K562 (cell line): ENCODE data around the gene MRPL2. TPM values are rescaled to one million over a fixed set of nuclear protein-coding genes. Genes with fewer than 3 reads are reported as not detected.

Experiments
- CBX3 ChIP-seq, 2 experiments: IDR thresholded peaks; 1 replicate in 1 of 2; 2 replicates in 1 of 2; pipeline ENCODE4 v1.6.1; 2012; ENCODE audit warnings: inconsistent platforms in 2 of 2, low read length in 2 of 2, borderline replicate concordance in 1 of 2, control low read depth in 1 of 2
- DPF2 ChIP-seq: fragments of 450-650 bp; IDR thresholded peaks from 2 replicates; pipeline ENCODE4 v1.6.1; 2016
- E2F5 ChIP-seq: sonication (generic); formaldehyde crosslinking; IDR thresholded peaks from 2 replicates; pipeline ENCODE4 v1.8.0; 2022; ENCODE audit warnings: mild to moderate bottlenecking, missing genetic modification reagents
- FOXJ2 ChIP-seq: fragments of 200-800 bp; sonication (Bioruptor generic); IDR thresholded peaks from 2 replicates; pipeline ENCODE4 v1.6.1; 2016; ENCODE audit warnings: missing genetic modification characterization, missing compliant biosample characterization
- FUS ChIP-seq: fragments of 200-400 bp; formaldehyde crosslinking; optimal IDR thresholded peaks from 2 replicates; pipeline ENCODE3; 2017; ENCODE audit warnings: low read depth, low read length
- HSF4 ChIP-seq: fragments of 250-450 bp; sonication (Bioruptor Pico); IDR thresholded peaks from 2 replicates; pipeline ENCODE4 v2.1.2; 2022; ENCODE audit warnings: mild to moderate bottlenecking, moderate library complexity, borderline replicate concordance
- MAX ChIP-seq: sonication (generic); formaldehyde crosslinking; IDR thresholded peaks from 2 replicates; pipeline ENCODE4 v1.9.0; 2022; ENCODE audit warnings: mild to moderate bottlenecking, missing genetic modification reagents
- MEIS2 ChIP-seq: fragments of 450-650 bp; IDR thresholded peaks from 2 replicates; pipeline ENCODE4 v1.6.1; 2014; ENCODE audit warnings: mild to moderate bottlenecking; ENCODE audit not compliant: partially characterized antibody
- MTA2 ChIP-seq: fragments of 450-650 bp; IDR thresholded peaks from 2 replicates; pipeline ENCODE4 v1.6.1; 2016; ENCODE audit warnings: low read depth
- MYBL2 ChIP-seq, 2 experiments: fragments of 450-650 bp in 1 of 2; sonication (generic) in 1 of 2; formaldehyde crosslinking in 1 of 2; IDR thresholded peaks; 2 replicates each; pipeline versions ENCODE4 v1.6.1 to v1.8.1; 2017 to 2022; ENCODE audit warnings: borderline replicate concordance in 1 of 2, inconsistent platforms in 1 of 2, low read depth in 1 of 2, mild to moderate bottlenecking in 1 of 2, missing genetic modification reagents in 1 of 2, moderate library complexity in 1 of 2
- NCOA1 ChIP-seq: fragments of 450-650 bp; IDR thresholded peaks from 2 replicates; pipeline ENCODE4 v1.6.1; 2016; ENCODE audit warnings: low read depth
- NFRKB ChIP-seq: fragments of 450-650 bp; IDR thresholded peaks from 2 replicates; pipeline ENCODE4 v1.6.1; 2016; ENCODE audit warnings: low read depth
- NR2C2 ChIP-seq, 2 experiments: fragments of 200-800 bp in 1 of 2; sonication (Bioruptor generic) in 1 of 2; sonication (generic) in 1 of 2; formaldehyde crosslinking in 1 of 2; IDR thresholded peaks; 2 replicates each; pipeline versions ENCODE4 v1.6.1 to v1.8.0; 2016 to 2022; ENCODE audit warnings: mild to moderate bottlenecking in 1 of 2, missing compliant biosample characterization in 1 of 2, missing genetic modification characterization in 1 of 2, missing genetic modification reagents in 1 of 2
- PATZ1 ChIP-seq: fragments of 250-450 bp; sonication (Bioruptor Pico); IDR thresholded peaks from 2 replicates; pipeline ENCODE4 v1.5.0; 2020; ENCODE audit warnings: mild to moderate bottlenecking, borderline replicate concordance
- PML ChIP-seq: IDR thresholded peaks from 2 replicates; pipeline ENCODE4 v1.6.1; 2012; ENCODE audit warnings: low read length, inconsistent platforms
- POLR3G ChIP-seq: IDR thresholded peaks from 2 replicates; pipeline ENCODE4 v1.6.1; 2011; ENCODE audit not compliant: insufficient read length, insufficient replicate concordance; ENCODE audit errors: extremely low read depth
- RHOXF2B ChIP-seq: fragments of 250-450 bp; sonication (Bioruptor Pico); conservative IDR thresholded peaks from 2 replicates; pipeline ENCODE4 v1.5.1; 2021
- SIN3B ChIP-seq: fragments of 450-650 bp; IDR thresholded peaks from 2 replicates; pipeline ENCODE4 v1.6.1; 2017; ENCODE audit warnings: low read depth, mild to moderate bottlenecking, moderate library complexity
- SIRT6 ChIP-seq: IDR thresholded peaks from one replicate; pipeline ENCODE4 v1.6.1; 2012; ENCODE audit warnings: low read depth, mild to moderate bottlenecking, control low read depth, inconsistent platforms, low read length, moderate library complexity
- ZBED1 ChIP-seq: IDR thresholded peaks from 2 replicates; pipeline ENCODE4 v1.6.1; 2014
- ZBTB26 ChIP-seq: fragments of 450-650 bp; formaldehyde crosslinking; IDR thresholded peaks from 2 replicates; pipeline ENCODE4 v1.4.0; 2022; ENCODE audit warnings: missing genetic modification characterization
- ZNF175 ChIP-seq: fragments of 200-800 bp; sonication (Bioruptor generic); IDR thresholded peaks from 2 replicates; pipeline ENCODE4 v1.6.1; 2016; ENCODE audit warnings: low read depth, mild to moderate bottlenecking, missing genetic modification characterization, missing compliant biosample characterization
- ZNF253 ChIP-seq: fragments of 250-450 bp; sonication (Bioruptor Pico); conservative IDR thresholded peaks from 2 replicates; pipeline ENCODE4 v1.6.1; 2021; ENCODE audit warnings: mild to moderate bottlenecking
- ZNF586 ChIP-seq: fragments of 450-650 bp; formaldehyde crosslinking; conservative IDR thresholded peaks from 2 replicates; pipeline ENCODE4 v1.4.0; 2020; ENCODE audit warnings: mild to moderate bottlenecking, moderate library complexity
- ZNF778 ChIP-seq: fragments of 450-650 bp; formaldehyde crosslinking; IDR thresholded peaks from 2 replicates; pipeline ENCODE4 v1.4.0; 2020; ENCODE audit warnings: mild to moderate bottlenecking, moderate library complexity
- polyA plus RNA-seq, 8 experiments: library from polyadenylated mRNA; depleted of rRNA in 4 of 8; stranded (reverse) in 5 of 8; unstranded in 3 of 8; fragments of >200 nt; fragmentation: Nextera tagmentation in 2 of 8; fragmentation: Illumina TruSeq in 1 of 8; extraction: Ambion mirVana in 2 of 8; extraction: Trizol in 1 of 8; gene quantifications; 2 replicates each; pipeline versions ENCODE4 v1.2.1 to v1.2.3, GENCODE V29; 2011 to 2014; ENCODE audit warnings: inconsistent platforms in 1 of 8, missing spikeins in 1 of 8
- total RNA-seq, 7 experiments: library from RNA; depleted of rRNA in 6 of 7; stranded (reverse); fragments of >200 nt in 6 of 7; fragmentation: Illumina TruSeq in 2 of 7; extraction: Trizol in 2 of 7; gene quantifications; 2 replicates each; pipeline versions ENCODE4 v1.2.1 to v1.2.3, GENCODE V29; 2011 to 2021; ENCODE audit warnings: low replicate concordance in 1 of 7

Gene MRPL2
- total and polyA plus RNA-seq, 9 of the 15 experiments (the other 6 are each of a cell fraction or from before 2014, with no cell fraction given): 63.1 to 262 (median 121) TPM

- TF ChIP-seq ZBTB26 (CRISPR knock-in tag) (no peak), DPF2 (peak; percentile 16; the same call in 1 of the 2 replicates), E2F5 (CRISPR knock-in tag) (no peak), MAX (no peak), MEIS2 (peak; percentile 62), POLR3G (no peak), MYBL2 (IDR thresholded peaks at IDR 0.05; ENCODE audit: low read depth) (no peak), MYBL2 (CRISPR knock-in tag; IDR thresholded peaks at IDR 0.05; ENCODE audit: borderline replicate concordance) (no peak), NFRKB (peak; percentile 61), MTA2 (no peak), NR2C2 (CRISPR knock-in tag; IDR thresholded peaks at IDR 0.05) (no peak), NR2C2 (tag; IDR thresholded peaks at IDR 0.05) (no peak; the same call in 1 of the 2 replicates), ZNF586 (CRISPR knock-in tag) (no peak), PML (peak; percentile 24; the same call in 1 of the 2 replicates), RHOXF2B (CRISPR knock-in tag) (peak; percentile 84; the same call in 1 of the 2 replicates), ZNF778 (CRISPR knock-in tag) (no peak), SIN3B (0 out of 2 replicates have a peak, but pooled peaks have one; percentile 65), ZNF175 (CRISPR knock-in tag) (no peak), SIRT6 (no peak), PATZ1 (CRISPR knock-in tag) (no peak), HSF4 (CRISPR knock-in tag) (no peak), ZBED1 (peak; percentile 62; the same call in 1 of the 2 replicates), ZNF253 (CRISPR knock-in tag) (no peak), NCOA1 (peak; percentile 21; the same call in 1 of the 2 replicates), FUS (no peak), CBX3 (IDR thresholded peaks at IDR 0.05; ENCODE audit: borderline replicate concordance in 1 of 2, low read length in 2 of 2) (no peak), FOXJ2 (0 out of 2 replicates have a peak, but pooled peaks have one; percentile 19)
These were observed 37.8 kb downstream of the MRPL2 start, which contains the start of gene RRP36 (continued) for GRCh38 chr6:43021270-43022047.
